Measurements from ENCODE around the gene IL22RA2.

IL22RA2 gene

DNA sequence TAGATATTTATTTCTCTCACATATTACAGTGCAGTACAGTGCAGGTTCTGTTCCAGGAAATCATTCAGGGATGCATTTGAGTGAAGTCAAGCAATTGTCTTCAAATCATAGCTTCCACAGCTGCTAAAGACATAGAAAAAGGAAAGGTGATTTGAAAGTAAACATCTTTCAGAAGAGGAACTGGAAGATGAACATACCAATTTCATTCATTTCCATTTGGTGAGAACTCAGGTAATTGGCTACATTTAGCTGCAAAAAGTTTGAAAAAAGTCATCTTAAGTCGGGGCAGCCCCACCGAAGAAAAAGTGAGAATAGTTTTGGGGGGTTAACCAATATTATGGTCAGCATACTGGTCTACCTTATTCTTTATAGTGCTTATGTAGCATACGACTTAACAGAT is 67.3 kb downstream of the IL22RA2 start:
- peak; percentile 69 for DNase-seq (ENCODE audit: low read depth)
- TF ChIP-seq, protein P1, sequence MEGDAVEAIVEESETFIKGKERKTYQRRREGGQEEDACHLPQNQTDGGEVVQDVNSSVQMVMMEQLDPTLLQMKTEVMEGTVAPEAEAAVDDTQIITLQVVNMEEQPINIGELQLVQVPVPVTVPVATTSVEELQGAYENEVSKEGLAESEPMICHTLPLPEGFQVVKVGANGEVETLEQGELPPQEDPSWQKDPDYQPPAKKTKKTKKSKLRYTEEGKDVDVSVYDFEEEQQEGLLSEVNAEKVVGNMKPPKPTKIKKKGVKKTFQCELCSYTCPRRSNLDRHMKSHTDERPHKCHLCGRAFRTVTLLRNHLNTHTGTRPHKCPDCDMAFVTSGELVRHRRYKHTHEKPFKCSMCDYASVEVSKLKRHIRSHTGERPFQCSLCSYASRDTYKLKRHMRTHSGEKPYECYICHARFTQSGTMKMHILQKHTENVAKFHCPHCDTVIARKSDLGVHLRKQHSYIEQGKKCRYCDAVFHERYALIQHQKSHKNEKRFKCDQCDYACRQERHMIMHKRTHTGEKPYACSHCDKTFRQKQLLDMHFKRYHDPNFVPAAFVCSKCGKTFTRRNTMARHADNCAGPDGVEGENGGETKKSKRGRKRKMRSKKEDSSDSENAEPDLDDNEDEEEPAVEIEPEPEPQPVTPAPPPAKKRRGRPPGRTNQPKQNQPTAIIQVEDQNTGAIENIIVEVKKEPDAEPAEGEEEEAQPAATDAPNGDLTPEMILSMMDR (IDR thresholded peaks at IDR 0.05; ENCODE audit: insufficient read depth, low read depth, low read length, missing control alignments), result no peak
- H3K4me3 ChIP-seq (ENCODE audit: low read depth, low read length), result no peak overlapping the region

DNA sequence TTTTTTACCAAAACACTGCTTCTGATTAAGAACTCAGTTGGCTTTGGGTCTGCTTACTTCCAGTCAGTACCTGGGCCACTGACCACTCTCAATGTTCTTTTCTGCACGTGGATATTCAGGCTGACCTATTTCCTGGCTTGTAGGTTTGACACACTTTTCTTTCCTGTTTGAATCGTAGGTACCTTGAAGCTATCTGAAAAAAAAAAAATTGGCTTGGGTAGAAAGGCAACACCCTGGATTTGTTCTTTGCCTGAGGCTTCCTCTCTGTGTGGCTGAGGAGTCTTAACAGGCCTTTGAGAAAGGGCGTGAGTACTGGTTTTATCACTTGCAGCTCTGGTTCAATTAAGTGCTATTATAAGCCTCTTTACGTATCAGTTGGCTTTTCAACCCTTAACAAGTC is 68.1 kb downstream of the IL22RA2 start:
- TF ChIP-seq, protein P1 (IDR thresholded peaks at IDR 0.05; ENCODE audit: insufficient read depth, low read depth, low read length, missing control alignments), result no peak
- H3K4me3 ChIP-seq (ENCODE audit: low read depth, low read length), result no peak overlapping the region
- peak; percentile 67 for DNase-seq (ENCODE audit: low read depth)

DNA sequence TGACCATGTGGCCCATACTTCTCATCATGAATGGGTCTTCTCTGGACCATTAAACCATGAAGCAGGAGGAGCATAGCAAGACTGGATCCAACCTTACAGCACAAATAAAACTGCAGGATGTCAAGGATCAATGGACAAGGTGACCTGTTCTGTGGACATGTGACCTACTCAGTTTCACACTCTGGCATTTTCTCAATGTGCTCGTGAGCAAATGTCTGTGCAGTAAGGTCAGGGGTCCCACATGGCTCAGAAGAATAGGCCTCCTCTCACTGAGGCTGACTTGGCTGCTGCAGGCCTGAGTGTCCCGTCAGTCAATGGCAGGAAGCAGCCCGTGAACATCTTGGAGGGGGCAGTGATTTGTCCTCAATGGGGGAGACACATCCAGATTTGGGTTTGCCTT is 68.5 kb downstream of the IL22RA2 start:
- TF ChIP-seq, protein P1 (IDR thresholded peaks at IDR 0.05; ENCODE audit: insufficient read depth, low read depth, low read length, missing control alignments), result no peak

DNA sequence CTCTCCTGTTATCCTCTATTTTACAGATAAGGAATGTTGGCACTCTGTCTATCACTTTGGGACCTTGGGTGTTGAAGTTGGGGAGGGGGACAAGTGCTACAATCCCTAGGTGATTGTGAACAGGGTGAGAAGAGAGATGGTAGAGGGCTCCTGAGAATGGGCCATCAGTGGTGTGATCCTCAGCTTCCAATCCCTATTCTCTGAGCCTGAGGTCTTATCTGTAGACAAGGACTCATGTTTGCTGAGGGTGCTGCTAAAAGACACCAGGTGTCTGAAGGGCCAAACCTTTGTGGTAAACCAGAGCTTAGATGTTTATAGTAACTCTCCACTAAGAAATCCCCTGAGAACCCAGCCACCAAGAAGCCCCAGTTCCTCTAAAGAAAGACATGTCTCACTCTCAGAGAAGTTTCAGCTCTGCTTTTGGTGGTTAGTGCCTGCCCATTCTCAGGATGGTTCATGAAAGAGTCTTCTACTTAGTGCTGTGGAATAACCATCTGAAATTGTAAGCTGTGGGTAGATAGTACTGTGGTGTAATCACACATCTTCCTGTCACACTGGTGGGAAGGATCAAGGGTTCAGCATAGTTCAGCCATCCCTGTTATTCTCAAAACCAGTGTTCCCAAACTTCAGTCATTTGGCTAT is 70.5 kb downstream of the IL22RA2 start:
- H3K4me3 ChIP-seq (ENCODE audit: low read depth, low read length), result no peak overlapping the region
- TF ChIP-seq, protein P1 (IDR thresholded peaks at IDR 0.05; ENCODE audit: insufficient read depth, low read depth, low read length, missing control alignments), result no peak
- DNase-seq (ENCODE audit: low read depth), result peak; percentile 98

More for the DNA sequence above, 68.5 kb downstream of the IL22RA2 start:
- H3K4me3 ChIP-seq (ENCODE audit: low read depth, low read length), result no peak overlapping the region
- no peak for DNase-seq (ENCODE audit: low read depth)

DNA sequence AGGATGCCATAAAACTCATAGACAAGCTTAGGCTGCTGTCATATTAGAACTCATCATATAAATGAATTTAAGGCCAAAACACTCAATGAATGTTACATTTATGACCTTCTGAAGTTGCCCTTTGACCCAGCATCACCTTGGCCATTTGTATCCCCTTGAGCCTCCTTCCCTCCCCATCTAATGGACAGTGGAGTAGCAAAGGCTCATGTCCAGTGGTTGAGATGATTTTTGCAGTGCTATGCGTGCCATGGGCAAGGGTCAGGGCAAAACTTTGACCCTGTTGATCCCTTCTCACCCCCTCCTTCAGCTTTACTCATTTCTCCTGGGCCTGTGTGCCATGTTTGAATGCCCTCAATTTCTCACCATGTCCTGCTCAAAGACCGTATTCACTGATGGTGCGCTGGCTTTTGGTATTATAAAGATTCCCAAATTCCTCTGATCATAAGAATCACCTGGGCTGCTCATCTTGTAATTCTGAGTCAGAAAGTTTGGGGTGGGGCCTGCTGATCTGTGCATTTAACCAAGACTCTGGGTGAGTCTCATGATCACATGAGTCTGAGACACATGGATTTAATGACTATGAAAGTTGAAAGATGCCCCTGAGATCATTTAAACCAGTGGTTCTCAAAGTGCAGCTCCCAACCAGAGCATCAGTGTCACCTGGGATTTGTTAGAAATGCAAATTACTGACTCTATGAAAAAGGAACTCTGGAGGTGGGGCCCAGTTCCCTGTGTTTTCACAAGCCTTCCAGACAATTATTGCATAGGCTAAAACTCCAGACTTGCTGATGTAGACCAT is 71.2 kb downstream of the IL22RA2 start:
- peak; percentile 87 for DNase-seq (ENCODE audit: low read depth)
- TF ChIP-seq, protein P1 (IDR thresholded peaks at IDR 0.05; ENCODE audit: insufficient read depth, low read depth, low read length, missing control alignments), result no peak
- no peak overlapping the region for H3K4me3 ChIP-seq (ENCODE audit: low read depth, low read length)

DNA sequence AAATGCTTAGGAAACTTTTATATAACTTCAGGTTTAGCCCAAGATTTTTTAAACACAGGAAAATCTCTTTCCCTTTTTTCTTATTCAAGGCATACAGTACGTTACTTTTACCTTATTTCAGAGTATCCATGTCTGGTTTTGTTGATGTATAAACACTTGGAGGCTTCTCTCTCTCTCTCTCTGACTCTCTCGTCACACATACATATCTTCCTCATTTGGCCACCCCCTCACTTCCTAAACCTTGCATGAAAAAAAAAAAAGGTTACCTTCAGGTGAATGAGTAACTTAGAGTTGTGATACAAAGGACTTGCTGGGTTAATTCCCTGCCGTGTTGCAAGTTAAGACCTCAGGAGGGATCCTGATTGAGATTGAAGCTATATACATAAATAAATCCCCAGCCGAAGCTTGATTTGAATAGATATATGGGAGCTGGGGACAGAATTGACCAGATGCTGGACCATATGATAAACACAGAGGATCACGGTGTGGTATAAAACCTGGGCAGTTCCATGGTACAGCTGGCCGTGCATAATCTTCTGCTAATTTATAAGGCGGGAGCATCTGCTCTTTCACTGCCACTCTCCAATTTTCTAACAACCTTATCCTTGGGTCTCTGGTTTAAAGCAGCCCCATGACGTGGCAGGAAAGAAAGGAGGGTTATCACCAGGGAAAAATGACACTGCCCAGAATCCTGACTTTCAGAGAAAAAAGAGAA is 73.6 kb downstream of the IL22RA2 start:
- peak; percentile 41 for DNase-seq (ENCODE audit: low read depth)
- TF ChIP-seq, protein P1 (IDR thresholded peaks at IDR 0.05; ENCODE audit: insufficient read depth, low read depth, low read length, missing control alignments), result no peak
- H3K4me3 ChIP-seq (ENCODE audit: low read depth, low read length), result no peak overlapping the region
